Uterus (tissue), 2 donors: Measurements from ENCODE around the gene TMEM14A.

Source experiments
- POLR2A ChIP-seq, 2 donors: fragments of 450-650 bp; IDR thresholded peaks; one replicate each; pipeline ENCODE4 v1.6.1; 2016; ENCODE audit warnings: antibody characterized with exemption in 2 of 2, mild to moderate bottlenecking in 1 of 2, moderate library complexity in 1 of 2
- TF ChIP-seq, protein P1 (sequence below), 4 experiments: fragments of 200-600 bp in 2 of 4; fragments of 450-650 bp in 2 of 4; sonication (generic) in 2 of 4; IDR thresholded peaks; one replicate each; pipeline ENCODE4 v1.5.1; 2016 to 2019; ENCODE audit warnings: antibody characterized with exemption in 4 of 4, mild to moderate bottlenecking in 2 of 4, moderate library complexity in 1 of 4

DNA sequence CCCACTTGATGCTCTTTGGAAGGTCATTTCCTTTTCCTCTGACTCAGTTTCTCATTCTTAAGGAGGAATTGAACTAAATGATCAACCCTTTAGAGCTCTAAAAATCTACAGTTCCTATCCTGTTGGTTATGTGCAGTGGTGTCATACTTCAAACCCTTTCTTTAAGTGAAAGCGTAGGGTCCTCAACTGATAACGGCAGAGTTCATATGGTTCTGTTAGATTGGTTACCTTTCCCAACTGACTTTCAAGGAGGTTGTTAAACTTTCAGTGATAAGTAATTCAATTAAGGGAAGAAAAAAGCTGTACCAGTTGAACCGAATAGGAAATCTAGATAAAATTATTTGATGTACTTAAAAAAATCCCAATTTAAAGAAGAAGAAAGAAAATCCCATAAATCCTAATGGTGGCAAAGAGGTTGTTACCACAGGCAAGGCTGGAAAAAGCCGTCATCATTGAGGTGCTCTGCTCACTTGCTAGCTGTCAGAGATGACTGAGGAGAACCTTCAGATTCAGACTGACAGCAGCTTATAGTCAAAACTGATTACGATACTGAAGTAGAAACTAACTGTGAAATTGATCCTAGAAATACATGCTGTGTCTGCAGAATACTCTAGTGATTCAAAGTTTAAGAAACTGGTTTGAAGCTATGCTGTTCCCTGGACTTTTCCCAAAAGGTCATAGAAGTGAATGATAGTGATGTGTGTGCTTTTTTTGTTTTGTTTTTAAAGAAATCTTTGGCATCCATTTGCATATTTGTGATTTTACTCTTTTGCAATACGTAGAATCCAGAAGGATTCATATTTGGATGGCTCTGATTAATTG, 16.2 kb downstream of the TMEM14A start:
- TF ChIP-seq, protein P1, sequence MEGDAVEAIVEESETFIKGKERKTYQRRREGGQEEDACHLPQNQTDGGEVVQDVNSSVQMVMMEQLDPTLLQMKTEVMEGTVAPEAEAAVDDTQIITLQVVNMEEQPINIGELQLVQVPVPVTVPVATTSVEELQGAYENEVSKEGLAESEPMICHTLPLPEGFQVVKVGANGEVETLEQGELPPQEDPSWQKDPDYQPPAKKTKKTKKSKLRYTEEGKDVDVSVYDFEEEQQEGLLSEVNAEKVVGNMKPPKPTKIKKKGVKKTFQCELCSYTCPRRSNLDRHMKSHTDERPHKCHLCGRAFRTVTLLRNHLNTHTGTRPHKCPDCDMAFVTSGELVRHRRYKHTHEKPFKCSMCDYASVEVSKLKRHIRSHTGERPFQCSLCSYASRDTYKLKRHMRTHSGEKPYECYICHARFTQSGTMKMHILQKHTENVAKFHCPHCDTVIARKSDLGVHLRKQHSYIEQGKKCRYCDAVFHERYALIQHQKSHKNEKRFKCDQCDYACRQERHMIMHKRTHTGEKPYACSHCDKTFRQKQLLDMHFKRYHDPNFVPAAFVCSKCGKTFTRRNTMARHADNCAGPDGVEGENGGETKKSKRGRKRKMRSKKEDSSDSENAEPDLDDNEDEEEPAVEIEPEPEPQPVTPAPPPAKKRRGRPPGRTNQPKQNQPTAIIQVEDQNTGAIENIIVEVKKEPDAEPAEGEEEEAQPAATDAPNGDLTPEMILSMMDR (IDR thresholded peaks at IDR 0.05), result no peak
- TF ChIP-seq POLR2A (IDR thresholded peaks at IDR 0.05), result no peak
